GM21786 (cell line): ENCODE results near the gene RBM45.
"Not testable (repeated sequence)": the region's sequence is repeated elsewhere in the genome, so short reads cannot be mapped to it uniquely, and the experiment has no call there.

Source experiments
- ATAC-seq: cut with Tn5 transposase; IDR thresholded peaks from one replicate; pipeline ENCODE4 v1.9.1; 2021; ENCODE audit not compliant: unreplicated experiment

The RBM45 gene

DNA sequence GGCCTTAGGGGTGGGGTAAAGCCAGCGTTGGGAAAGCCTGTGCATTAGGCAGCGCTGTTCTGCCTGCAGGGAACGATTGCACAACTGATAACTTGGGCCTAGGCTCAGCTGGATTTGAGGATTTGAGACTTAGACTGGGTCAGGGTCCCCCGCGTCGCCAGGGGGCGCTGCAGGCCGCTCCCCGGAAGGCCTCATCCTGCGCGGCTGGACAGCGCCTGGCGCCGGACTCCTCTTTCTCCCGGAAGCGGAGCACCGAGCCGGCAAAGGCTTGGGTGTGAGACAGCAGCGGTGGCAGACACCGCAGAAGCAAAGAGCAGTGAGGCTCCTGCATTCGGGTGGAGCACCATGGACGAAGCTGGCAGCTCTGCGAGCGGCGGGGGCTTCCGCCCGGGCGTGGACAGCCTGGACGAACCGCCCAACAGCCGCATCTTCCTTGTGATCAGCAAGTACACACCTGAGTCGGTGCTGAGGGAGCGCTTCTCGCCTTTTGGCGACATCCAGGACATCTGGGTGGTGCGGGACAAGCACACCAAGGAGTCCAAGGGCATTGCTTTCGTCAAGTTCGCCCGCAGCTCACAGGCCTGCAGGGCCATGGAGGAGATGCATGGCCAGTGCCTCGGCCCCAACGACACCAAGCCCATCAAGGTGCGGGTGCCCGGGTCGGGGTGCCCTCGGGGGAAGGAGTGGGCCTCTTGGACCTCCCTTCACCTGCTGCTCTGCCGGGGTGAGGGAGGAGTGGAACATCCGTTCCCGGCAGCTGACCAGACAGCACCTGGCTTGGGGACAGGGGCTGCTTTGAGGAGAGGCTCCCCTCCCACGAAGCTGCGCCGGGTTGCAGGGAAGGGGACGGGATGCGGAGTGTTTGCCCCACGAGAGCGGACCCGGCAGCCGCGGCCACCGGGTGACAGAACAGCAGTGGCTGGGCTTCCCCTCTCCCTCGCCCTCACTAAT lies at the start of gene RBM45:
Gene RBM45 (plus strand): TSS at position 236 of the 951 bp plus-strand sequence. CDS start 110 bp downstream, at position 346.
- ATAC-seq, result peak; percentile 89

- ATAC-seq, result no peak
Measured at GRCh38 chr2:178066324-178066723, 45.9 kb upstream of the RBM45 start.

GRCh38 chr2:178066890-178067669 lies 45.2 kb upstream of the RBM45 start:
- ATAC-seq, result no peak

DNA sequence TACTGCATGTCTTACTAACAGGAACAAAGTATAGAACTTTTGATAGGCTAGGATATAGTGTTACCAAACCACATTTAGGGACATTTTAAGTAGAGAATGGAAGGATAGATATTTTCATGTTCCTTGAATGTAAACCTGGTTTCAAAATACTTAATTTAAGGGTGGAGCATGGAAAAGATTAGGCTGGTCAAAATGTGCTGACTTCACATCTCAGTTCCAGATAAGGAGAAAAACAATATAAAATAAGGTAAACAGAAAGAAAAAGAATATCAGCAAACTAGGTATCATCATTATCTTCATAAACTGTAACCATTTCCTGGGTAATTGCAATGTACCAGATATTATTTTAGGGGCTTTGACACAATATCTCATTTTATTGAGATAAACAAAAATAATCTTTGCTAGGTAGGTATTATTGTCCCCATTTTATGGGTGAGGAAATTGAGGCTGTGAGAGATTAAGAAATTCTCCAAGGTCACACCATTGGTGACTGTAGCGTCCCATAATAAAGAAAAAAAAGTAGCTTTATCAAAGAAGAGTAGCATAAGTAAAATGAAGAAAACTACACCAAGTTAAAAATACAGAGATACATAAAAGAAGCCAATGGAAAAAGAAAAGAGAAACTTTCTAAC lies 43.3 kb upstream of the RBM45 start:
- no peak for ATAC-seq

GRCh38 chr2:178069551-178069950 lies 42.7 kb upstream of the RBM45 start:
- no peak for ATAC-seq

DNA sequence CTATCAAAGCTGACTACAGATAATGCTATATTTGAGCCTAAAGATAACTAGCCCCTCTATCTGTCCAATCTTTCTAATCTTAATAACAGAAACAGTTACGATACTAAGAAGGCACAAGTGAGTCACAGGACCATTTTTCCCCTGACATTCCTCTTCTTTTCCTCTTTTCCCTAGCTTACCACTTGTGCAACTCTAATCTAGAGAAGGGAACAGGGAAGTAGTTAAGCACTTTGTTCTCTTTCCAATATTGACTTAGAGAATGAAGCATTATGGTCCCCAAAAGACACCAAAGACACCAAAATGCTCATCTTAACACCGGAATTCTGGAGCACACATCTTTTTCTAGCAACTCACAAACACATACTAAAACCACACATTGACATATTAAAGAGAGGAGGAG lies 41.4 kb upstream of the RBM45 start:
- no peak for ATAC-seq

GRCh38 chr2:178072000-178072382 lies 40.2 kb upstream of the RBM45 start:
- no peak for ATAC-seq

- peak; percentile 81 for ATAC-seq
Measured at GRCh38 chr2:178072383-178073301, 39.6 kb upstream of the RBM45 start, which contains the start of gene PDE11A. PDE11A (minus strand) TSS chr2:178072777; CDS start chr2:178072437, 340 bp downstream.

DNA sequence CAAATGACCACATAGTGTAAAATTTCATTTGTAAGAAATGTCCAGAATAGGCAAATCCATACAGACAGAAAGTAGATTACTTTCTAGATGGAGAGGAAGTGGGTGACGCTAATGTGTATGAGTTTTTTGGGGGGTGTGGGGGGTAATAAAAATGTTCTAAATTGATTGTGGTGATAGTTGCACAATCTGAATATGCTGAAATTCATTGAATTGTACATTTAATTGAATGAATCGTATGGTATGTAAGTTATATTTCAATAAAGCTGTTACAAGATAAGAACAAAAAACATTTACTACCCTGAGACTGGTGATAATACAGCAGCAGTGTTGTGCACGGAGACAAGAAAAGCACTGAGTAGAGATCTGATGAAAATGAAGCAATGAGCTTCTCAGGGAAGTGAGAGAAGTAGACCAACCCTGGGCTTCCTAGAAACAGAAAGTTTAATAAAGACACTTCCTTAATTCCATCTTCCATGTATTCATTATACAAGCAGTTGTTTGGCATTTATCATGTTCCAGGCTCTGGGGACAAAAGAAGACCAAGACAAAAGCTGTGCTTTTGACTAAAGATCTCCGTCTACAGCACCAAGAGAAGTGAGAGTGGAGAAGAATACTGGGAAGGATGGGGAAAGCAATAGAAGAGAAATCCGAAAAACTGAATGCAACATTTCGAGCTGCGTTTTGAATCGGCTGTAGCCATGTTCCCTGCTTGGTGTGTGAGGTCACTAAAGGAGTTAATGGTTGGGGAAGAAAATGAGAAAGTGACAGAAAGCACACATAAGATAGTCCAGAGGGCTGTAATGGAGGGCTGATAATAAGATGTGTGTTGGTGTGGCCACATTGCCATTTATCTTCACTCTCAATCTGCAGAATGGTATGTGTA lies 37.9 kb upstream of the RBM45 start:
- ATAC-seq, result no peak

DNA sequence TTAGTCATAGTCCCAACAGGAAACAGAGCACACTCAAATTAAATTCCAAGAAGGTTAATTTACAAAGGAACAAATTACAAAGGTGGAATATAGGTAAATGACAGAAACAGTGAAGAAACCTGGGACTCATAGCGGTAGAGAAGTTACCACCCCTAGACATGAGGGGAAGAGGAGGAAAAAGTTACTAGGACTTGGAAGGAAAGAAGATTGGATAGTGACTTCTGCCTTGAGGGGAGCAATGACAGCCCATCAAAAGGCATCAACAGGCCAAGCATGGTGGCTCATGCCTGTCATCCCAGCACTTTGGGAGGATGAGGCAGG lies 37.3 kb upstream of the RBM45 start:
- ATAC-seq, result no peak

- ATAC-seq, result no peak
Measured at GRCh38 chr2:178076130-178076529, 36.1 kb upstream of the RBM45 start.

DNA sequence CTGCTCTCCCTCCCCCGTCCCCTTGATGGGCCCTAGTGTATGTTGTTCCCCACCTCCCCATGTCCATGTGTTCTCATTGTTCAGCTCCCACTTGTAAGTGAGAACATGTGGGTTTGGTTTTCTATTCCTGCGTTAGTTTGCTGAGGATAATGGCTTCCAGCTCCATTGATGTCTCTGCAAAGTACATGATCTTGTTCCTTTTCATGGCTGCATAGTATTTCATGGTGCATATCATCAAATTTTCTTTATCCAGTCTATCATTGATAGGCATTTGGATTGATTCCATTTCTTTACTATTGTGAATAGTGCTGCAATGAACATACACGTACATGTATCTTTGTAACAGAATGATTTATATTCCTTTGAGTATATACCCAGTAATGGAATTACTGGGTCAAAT lies 33.0 kb upstream of the RBM45 start:
- ATAC-seq, result not testable (repeated sequence)

GRCh38 chr2:178082408-178083045 lies 29.7 kb upstream of the RBM45 start:
- ATAC-seq, result no peak

- no peak for ATAC-seq
Measured at GRCh38 chr2:178084273-178084672, 28.0 kb upstream of the RBM45 start.

DNA sequence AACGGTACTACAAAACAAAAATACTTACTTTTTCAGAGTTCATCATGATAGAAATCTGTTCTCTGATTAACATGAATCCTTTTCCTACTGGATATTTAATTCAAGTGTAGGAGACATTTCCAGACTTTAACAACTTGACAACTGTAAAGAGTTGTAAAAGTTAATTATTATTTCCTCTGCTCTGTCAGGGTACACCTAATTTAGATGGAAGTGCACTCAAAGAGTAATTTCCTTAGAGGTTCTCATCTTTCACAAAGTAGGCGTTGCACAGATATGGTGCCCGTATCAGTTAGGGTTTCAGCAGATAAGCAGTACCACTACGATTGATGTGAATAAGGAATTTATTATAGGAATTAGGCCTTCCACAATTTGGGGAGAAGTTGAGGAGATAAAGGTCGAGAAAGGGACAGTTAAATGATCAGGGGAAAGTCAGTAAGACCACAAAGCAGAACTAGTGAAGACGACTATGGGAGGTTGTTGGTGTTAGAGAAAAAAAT lies 23.4 kb upstream of the RBM45 start:
- no peak for ATAC-seq

DNA sequence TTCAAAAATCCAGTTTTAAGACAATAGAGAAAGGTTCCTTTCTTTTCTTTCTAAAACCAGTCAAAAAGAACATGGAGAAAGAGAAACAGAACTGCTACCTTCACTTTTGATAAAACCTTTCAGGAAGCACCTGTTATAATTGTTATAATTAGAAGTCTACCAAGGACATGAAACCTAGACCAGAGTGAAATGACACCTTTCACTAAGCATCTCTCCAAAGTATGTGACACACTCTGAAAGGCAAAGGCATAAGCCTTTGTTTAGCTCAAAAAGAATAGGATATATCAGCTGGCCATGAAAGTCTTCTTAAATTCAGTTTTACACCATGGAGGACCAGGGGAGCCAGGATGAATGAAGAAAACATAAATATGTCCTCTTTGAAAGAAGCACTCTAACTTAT lies 18.8 kb upstream of the RBM45 start:
- ATAC-seq, result no peak

DNA sequence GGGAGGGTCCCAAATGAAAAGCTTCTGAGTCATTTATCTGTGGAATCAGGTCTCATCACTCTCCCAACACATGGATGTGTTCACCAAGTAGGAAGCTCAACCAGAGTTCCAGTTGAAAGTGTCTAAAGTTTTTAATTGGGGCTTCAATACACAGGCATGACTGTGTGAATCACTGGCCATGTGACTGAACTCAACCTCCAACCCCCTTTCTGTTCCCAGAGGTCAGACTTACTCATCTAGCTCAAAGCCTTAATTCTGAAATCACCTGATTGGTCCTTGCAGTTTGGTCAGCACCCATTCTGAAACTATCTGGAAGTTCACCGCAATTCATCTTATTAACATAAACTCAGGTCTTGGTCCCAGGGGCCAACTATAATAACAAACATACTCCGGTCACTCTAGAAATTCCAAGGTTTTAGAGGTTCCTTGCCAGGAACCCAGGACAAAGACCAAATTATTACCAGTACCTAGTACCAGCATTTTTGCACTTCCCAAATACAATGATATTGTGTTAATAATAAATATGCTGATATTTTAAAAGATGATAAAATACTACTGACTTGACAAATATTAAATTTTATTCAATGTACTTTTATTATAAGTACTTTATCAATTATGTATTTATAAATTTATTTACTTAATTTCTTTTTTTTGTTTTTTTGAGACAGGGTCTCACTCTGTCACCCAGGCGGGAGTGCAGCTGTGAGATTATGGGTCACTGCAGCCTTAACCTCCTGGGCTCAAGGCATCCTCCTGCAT lies 10.7 kb upstream of the RBM45 start:
- ATAC-seq, result no peak

- no peak for ATAC-seq
Measured at GRCh38 chr2:178105566-178105965, 6.7 kb upstream of the RBM45 start.
